ENCODE measurements around the gene ANTXR1.

- no peak for TF ChIP-seq PATZ1 (CRISPR knock-in tag; IDR thresholded peaks at IDR 0.05; ENCODE audit: borderline replicate concordance)
- TF ChIP-seq ZFP3 (CRISPR knock-in tag; IDR thresholded peaks at IDR 0.05), result no peak
- TF ChIP-seq CSRNP3 (CRISPR knock-in tag; IDR thresholded peaks at IDR 0.05), result no peak
- TF ChIP-seq RARB (CRISPR knock-in tag; IDR thresholded peaks at IDR 0.05), result no peak
- TF ChIP-seq ZFP30 (CRISPR knock-in tag; IDR thresholded peaks at IDR 0.05), result no peak
- no peak for TF ChIP-seq ZNF8 (CRISPR knock-in tag; IDR thresholded peaks at IDR 0.05)
These were observed 54.9 kb downstream of the ANTXR1 start for GRCh38 chr2:69067866-69068265.
